WERI-Rb-1 (cell line): Measurements from ENCODE around the gene CLDN7.

ENCODE experiments used
- DNase-seq: peaks from one replicate; pipeline ENCODE4 v3.0.0-alpha.2; 2020
- H3K27ac ChIP-seq: fragments of 250-450 bp; sonication (Bioruptor Pico); 2 replicates; pipeline ENCODE4 v1.5.1; 2020; ENCODE audit warnings: mild to moderate bottlenecking, moderate library complexity
- H3K27me3 ChIP-seq: fragments of 250-450 bp; sonication (Bioruptor Pico); 2 replicates; pipeline ENCODE4 v1.5.1; 2021; ENCODE audit warnings: mild to moderate bottlenecking, low read depth, moderate library complexity; ENCODE audit not compliant: insufficient read depth, severe bottlenecking
- H3K36me3 ChIP-seq: fragments of 250-450 bp; sonication (Bioruptor Pico); 2 replicates; pipeline ENCODE4 v1.5.1; 2020; ENCODE audit warnings: mild to moderate bottlenecking, moderate library complexity
- H3K4me3 ChIP-seq: 2 replicates; pipeline ENCODE4 v1.5.1; 2011; ENCODE audit warnings: low read depth, mild to moderate bottlenecking, control low read depth, low read length
- H3K9me3 ChIP-seq: fragments of 250-450 bp; sonication (Bioruptor Pico); 2 replicates; pipeline ENCODE4 v1.5.1; 2021; ENCODE audit warnings: mild to moderate bottlenecking, moderate library complexity; ENCODE audit not compliant: severe bottlenecking
- TF ChIP-seq, protein P1 (sequence below): IDR thresholded peaks from 2 replicates; pipeline ENCODE4 v1.5.1; 2011; ENCODE audit warnings: low read depth, mild to moderate bottlenecking, control low read depth, inconsistent platforms, low read length

CLDN7 gene

GRCh38 chr17:7214300-7215135 lies 47.8 kb downstream of the CLDN7 start:
- TF ChIP-seq, protein P1, sequence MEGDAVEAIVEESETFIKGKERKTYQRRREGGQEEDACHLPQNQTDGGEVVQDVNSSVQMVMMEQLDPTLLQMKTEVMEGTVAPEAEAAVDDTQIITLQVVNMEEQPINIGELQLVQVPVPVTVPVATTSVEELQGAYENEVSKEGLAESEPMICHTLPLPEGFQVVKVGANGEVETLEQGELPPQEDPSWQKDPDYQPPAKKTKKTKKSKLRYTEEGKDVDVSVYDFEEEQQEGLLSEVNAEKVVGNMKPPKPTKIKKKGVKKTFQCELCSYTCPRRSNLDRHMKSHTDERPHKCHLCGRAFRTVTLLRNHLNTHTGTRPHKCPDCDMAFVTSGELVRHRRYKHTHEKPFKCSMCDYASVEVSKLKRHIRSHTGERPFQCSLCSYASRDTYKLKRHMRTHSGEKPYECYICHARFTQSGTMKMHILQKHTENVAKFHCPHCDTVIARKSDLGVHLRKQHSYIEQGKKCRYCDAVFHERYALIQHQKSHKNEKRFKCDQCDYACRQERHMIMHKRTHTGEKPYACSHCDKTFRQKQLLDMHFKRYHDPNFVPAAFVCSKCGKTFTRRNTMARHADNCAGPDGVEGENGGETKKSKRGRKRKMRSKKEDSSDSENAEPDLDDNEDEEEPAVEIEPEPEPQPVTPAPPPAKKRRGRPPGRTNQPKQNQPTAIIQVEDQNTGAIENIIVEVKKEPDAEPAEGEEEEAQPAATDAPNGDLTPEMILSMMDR = peak; percentile 79
- Histone ChIP-seq H3K4me3 (peak overlapping the region; percentile 53), H3K36me3 (no peaks in the 10 kb centered on the region; the same call in 1 of the 2 replicates), H3K9me3 (no peaks in the 10 kb centered on the region), H3K27me3 (no peaks in the 10 kb centered on the region), H3K27ac (peak overlapping the region; percentile 77)
- peak; percentile 100 for DNase-seq

DNA sequence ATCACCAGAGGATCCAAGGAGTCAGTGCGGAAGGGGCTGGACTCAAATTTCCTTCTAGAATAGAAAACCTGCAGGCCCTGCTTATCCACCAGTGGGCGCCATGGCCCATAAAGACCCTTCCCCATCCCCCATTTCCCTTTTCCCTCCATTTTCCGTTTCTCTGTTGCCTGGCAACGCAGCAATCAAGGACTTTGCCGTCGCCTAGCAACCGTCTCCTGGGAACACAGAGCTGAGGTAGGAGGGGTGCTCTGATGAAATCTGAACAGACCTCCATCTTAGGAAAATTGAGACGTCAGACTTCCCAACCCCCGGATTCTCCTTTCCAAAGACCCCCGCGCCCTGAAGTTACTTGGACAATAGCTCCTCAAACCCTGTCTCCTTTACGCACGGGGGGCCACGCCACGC lies 48.4 kb downstream of the CLDN7 start:
- H3K36me3 ChIP-seq = no peaks in the 10 kb centered on the region; the same call in 1 of the 2 replicates
- peak overlapping the region; percentile 77 for H3K27ac ChIP-seq
- no peaks in the 10 kb centered on the region for H3K27me3 ChIP-seq
- no peaks in the 10 kb centered on the region for H3K9me3 ChIP-seq
- TF ChIP-seq, protein P1 = peak; percentile 70
- peak; percentile 92 for DNase-seq
- H3K4me3 ChIP-seq = peak overlapping the region; percentile 24

DNA sequence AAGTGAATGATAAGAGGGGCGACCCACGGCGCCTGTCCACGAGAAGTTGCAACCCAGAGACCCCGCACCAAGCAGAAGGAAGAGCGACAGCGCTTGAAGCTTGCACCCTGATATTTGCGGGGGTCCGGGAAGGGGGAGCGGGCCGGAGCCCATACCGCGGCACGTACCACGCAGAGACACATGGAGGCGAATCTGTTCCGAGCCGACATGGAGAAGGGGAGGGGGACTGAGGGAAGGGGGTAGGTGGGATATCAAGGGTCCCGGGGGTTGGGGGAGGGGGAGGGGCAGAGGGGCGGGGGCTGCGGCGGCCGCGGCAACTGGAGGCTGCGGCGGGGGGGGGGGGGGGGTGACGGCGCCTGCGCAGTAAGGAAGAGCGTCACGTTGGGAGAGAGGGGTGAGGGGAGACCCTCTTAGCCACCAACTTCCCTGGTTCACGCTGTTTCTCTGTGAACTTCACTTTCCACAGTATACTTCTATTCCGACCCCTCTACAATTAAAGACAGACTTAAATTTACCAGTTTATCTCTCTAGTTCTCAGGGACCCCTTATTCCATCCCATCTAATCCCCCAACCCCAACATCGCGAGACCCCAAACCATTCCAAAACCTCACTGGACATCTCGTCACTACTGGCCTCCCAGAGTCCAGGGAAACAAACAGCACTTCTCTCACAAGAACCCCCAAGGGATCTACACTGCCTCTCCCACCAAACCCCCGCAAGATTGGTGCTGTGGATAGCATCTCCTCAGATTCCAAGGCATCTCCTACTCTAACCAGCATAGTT lies 50.6 kb downstream of the CLDN7 start:
- DNase-seq = no peak
- Histone ChIP-seq H3K27me3 (no peaks in the 10 kb centered on the region), H3K4me3 (no peak overlapping the region)

More for the DNA sequence above, 50.6 kb downstream of the CLDN7 start:
- Histone ChIP-seq H3K9me3 (no peaks in the 10 kb centered on the region), H3K27ac (peak overlapping the region; percentile 51), H3K36me3 (peaks cover 9% of the 10 kb centered on the region)
- TF ChIP-seq, protein P1 = no peak
